Measurements from ENCODE around the gene PRG3. TPM values are rescaled to one million over a fixed set of nuclear protein-coding genes. Genes with fewer than 3 reads are reported as not detected.

The PRG3 gene
- total and polyA plus RNA-seq, 2 of the 4 experiments (the other 2 are of a cell fraction), result not detected

DNA sequence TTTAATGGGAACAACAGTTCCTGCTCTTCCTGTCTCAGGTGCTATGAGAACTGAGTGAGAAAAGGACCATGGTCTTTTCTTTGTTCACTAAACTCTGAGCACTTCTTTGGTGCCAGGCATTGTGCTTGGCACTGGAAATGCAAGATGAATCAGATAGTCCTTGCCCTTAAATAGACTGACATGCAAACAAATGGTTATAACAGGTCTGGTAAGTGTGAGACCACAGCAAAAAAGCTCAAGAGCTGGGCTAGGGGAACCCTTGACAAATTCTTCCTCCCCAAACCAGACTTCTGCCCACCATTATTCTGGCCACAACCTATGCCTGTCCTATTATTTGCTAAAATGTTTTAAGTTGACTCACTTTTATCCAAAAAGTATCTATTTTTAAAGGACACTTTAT is 40.9 kb upstream of the PRG3 start:
- no peak overlapping the region for H2BK120ac ChIP-seq (ENCODE audit: low read depth, low read length)
- H2BK20ac ChIP-seq (ENCODE audit: low read depth, low read length), result no peak overlapping the region
- no peak overlapping the region for H2BK5ac ChIP-seq (ENCODE audit: low read depth, low read length, poor library complexity, severe bottlenecking)
- H3K18ac ChIP-seq (ENCODE audit: low read depth, low read length), result no peak overlapping the region
- H3K79me1 ChIP-seq (ENCODE audit: low read depth in 1 of 2, low read length in 2 of 2), result peaks cover 6 to 23% of the 10 kb centered on the region in 2 experiments; a peak in 3 of 4 replicates
- no peak overlapping the region for H4K5ac ChIP-seq (ENCODE audit: low read depth, low read length)
- TF ChIP-seq MAZ (IDR thresholded peaks at IDR 0.05; ENCODE audit: borderline replicate concordance, low read depth, low read length) (no peak), RFX5 (IDR thresholded peaks at IDR 0.05; ENCODE audit: low read depth, low read length) (no peak), BHLHE40 (IDR thresholded peaks at IDR 0.05; ENCODE audit: low read depth, low read length) (no peak), MXI1 (IDR thresholded peaks at IDR 0.05; ENCODE audit: borderline replicate concordance, low read depth, low read length) (no peak), CHD1 (IDR thresholded peaks at IDR 0.05; ENCODE audit: low read depth, low read length) (no peak), RAD21 (IDR thresholded peaks at IDR 0.05; ENCODE audit: low read length) (no peak), RCOR1 (IDR thresholded peaks at IDR 0.05; ENCODE audit: insufficient replicate concordance, low read length) (no peak), MAFK (IDR thresholded peaks at IDR 0.05; ENCODE audit: low read depth, low read length) (no peak), POLR2A (IDR thresholded peaks at IDR 0.05; ENCODE audit: low read depth, low read length) (no peak), FOS (IDR thresholded peaks at IDR 0.05; ENCODE audit: low read depth, low read length) (no peak), SMC3 (IDR thresholded peaks at IDR 0.05; ENCODE audit: low read depth, low read length) (no peak), NFE2L2 (IDR thresholded peaks at IDR 0.05; ENCODE audit: low read depth, low read length) (no peak), CEBPB (IDR thresholded peaks at IDR 0.05; ENCODE audit: low read depth, low read length) (no peak)
- TF ChIP-seq, protein P1, sequence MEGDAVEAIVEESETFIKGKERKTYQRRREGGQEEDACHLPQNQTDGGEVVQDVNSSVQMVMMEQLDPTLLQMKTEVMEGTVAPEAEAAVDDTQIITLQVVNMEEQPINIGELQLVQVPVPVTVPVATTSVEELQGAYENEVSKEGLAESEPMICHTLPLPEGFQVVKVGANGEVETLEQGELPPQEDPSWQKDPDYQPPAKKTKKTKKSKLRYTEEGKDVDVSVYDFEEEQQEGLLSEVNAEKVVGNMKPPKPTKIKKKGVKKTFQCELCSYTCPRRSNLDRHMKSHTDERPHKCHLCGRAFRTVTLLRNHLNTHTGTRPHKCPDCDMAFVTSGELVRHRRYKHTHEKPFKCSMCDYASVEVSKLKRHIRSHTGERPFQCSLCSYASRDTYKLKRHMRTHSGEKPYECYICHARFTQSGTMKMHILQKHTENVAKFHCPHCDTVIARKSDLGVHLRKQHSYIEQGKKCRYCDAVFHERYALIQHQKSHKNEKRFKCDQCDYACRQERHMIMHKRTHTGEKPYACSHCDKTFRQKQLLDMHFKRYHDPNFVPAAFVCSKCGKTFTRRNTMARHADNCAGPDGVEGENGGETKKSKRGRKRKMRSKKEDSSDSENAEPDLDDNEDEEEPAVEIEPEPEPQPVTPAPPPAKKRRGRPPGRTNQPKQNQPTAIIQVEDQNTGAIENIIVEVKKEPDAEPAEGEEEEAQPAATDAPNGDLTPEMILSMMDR (conservative IDR thresholded peaks at IDR 0.05; ENCODE audit: low read depth, low read length), result no peak
- TF ChIP-seq, protein P2, sequence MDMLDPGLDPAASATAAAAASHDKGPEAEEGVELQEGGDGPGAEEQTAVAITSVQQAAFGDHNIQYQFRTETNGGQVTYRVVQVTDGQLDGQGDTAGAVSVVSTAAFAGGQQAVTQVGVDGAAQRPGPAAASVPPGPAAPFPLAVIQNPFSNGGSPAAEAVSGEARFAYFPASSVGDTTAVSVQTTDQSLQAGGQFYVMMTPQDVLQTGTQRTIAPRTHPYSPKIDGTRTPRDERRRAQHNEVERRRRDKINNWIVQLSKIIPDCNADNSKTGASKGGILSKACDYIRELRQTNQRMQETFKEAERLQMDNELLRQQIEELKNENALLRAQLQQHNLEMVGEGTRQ (IDR thresholded peaks at IDR 0.05; ENCODE audit: low read depth, low read length), result no peak
- peaks cover 21% of the 10 kb centered on the region for H3K4me1 ChIP-seq (ENCODE audit: control insufficient read depth, insufficient read depth, low read length)
- dilution Hi-C loops (cut with HindIII; ENCODE audit: low sequenced_read_pairs, unreplicated experiment) (no loop called here), in situ Hi-C loops (cut with MboI; ENCODE audit: low sequenced_read_pairs) (no loop called here), intact Hi-C loops (cut with micrococcal nuclease) (no loop called here)
- H3K27ac ChIP-seq (ENCODE audit: insufficient read depth, low read length), result no peak overlapping the region
- no peak overlapping the region for H3K4me3 ChIP-seq (ENCODE audit: insufficient read depth, low read depth, low read length)
- H2BK15ac ChIP-seq (ENCODE audit: low read depth, low read length), result no peak overlapping the region
- H3K4ac ChIP-seq (ENCODE audit: low read depth, low read length), result no peak overlapping the region
- H2AK5ac ChIP-seq (ENCODE audit: low read depth, low read length), result no peak overlapping the region
- no peak for DNase-seq
- no peaks in the 10 kb centered on the region for H3K9me3 ChIP-seq (ENCODE audit: control insufficient read depth, insufficient read depth, low read length)
- H4K91ac ChIP-seq (ENCODE audit: insufficient read depth, low read depth, low read length), result no peak overlapping the region
- no peak overlapping the region for H2AFZ ChIP-seq (replicated peaks; ENCODE audit: low read length, poor library complexity)
- no peak for ATAC-seq (ENCODE audit: low read depth)
- H3K4me2 ChIP-seq (ENCODE audit: low read depth, low read length), result no peak overlapping the region
- peaks cover 11% of the 10 kb centered on the region for H3K36me3 ChIP-seq (ENCODE audit: control insufficient read depth, insufficient read depth, low read length)
- no peak overlapping the region for H2AK9ac ChIP-seq (replicated peaks; ENCODE audit: low read depth, low read length, poor library complexity)
- no peak overlapping the region for H3K23ac ChIP-seq (ENCODE audit: low read depth, low read length)
- peaks cover 18% of the 10 kb centered on the region for H3K9me1 ChIP-seq (ENCODE audit: insufficient read depth, low read length)
- H3K56ac ChIP-seq (ENCODE audit: extremely low read depth, insufficient read depth, low read length), result no peak overlapping the region
- ChIA-PET CTCF (no interaction called here), POLR2A (ENCODE audit: unreplicated experiment) (no interaction called here)
- H3K27me3 ChIP-seq (ENCODE audit: control insufficient read depth, insufficient read depth, low read length), result no peaks in the 10 kb centered on the region
- no peak overlapping the region for H4K8ac ChIP-seq (ENCODE audit: low read depth in 2 of 2, low read length in 2 of 2)
- BruUV-seq (replicated peaks), result no TSS peak
- H4K20me1 ChIP-seq (ENCODE audit: insufficient read depth, low read length), result 0 out of 2 replicates have a peak, but pooled peaks cover 4% of the 10 kb centered on the region
- no peak overlapping the region for H3K9ac ChIP-seq (ENCODE audit: low read depth, low read length)
- no peak overlapping the region for H3K14ac ChIP-seq (replicated peaks; ENCODE audit: low read depth, low read length)

Data from IMR-90 (cell line).